LNCAP (cell line): ENCODE data around the gene LMO4.

Experiments
- CTCF ChIP-seq: fragments of 450-650 bp; IDR thresholded peaks from 2 replicates; pipeline ENCODE4 v1.5.1; 2017; ENCODE audit warnings: mild to moderate bottlenecking

LMO4 gene

DNA sequence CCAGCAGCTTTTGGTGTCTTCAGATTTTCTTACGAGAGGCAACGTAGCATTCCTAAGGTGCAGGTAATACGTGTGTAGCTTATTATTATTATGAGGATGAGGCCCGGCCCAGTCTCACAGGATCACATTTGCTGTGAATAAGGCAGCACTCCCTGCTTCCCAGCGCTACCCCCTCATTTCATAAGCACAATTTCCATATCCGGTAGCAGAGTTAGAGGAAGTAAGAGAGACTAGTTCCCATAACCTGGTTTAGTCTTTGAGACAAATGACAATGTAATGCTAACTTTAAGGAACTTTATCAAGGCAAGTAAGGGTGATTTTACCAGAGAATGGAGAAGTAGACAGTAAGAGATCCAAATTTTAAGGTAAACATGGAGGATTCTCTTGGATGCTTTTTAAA lies 14.6 kb upstream of the LMO4 start:
- TF ChIP-seq CTCF: no peak

GRCh38 chr1:87318056-87318650 lies 10.5 kb upstream of the LMO4 start:
- no peak for TF ChIP-seq CTCF

DNA sequence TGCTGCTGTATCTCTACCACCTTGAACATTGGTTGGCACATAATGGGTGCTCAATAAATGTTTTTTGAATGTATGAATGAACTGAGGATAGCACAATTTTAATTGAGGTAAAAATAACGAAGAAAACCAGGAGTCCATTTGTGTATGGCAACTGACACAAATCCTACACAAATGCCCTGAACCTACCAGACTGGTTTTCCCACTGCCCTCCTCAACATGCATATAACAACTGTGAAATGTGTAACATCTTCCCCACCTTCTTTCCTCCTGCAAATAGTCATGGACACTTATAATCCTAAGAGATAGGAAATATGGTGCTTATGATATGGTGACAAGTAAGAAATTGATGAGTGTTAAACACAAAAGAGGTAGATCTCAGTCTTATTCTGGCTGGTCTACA lies 9.9 kb upstream of the LMO4 start:
- no peak for TF ChIP-seq CTCF

DNA sequence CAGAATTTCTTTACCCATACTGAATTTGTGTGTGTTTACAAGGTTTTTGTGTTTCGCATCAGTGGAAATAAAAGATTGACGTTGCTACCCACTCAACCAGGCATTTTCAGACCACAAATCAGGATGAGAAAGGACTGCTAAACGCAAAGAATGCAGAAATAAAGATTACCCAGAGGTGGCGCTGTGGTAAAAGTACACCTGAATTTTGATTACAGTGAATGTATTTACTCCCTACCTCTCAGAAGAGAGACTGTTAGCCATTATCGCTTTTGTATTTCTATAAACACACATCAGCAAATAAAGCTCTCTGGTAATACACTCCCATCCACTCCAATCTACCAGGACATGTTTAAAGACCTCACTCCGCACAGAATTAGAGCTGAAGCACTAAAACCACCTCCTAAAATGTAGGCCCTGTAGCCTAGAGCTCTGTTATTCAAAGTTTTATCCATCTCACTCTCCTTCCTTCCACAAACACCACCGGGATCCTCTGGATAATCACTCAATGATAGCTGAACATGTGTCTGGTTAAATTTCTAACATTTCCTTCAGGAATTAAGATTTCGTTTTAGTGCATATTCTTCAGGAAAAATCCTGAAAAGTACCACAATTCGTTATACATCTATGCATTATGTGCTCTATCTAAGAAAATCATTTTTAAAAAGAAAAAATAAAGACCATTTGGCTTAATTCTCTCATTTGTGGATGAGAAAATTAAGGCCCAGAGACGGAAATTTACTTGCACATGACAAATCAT lies 2.5 kb upstream of the LMO4 start:
- TF ChIP-seq CTCF: peak; percentile 80

DNA sequence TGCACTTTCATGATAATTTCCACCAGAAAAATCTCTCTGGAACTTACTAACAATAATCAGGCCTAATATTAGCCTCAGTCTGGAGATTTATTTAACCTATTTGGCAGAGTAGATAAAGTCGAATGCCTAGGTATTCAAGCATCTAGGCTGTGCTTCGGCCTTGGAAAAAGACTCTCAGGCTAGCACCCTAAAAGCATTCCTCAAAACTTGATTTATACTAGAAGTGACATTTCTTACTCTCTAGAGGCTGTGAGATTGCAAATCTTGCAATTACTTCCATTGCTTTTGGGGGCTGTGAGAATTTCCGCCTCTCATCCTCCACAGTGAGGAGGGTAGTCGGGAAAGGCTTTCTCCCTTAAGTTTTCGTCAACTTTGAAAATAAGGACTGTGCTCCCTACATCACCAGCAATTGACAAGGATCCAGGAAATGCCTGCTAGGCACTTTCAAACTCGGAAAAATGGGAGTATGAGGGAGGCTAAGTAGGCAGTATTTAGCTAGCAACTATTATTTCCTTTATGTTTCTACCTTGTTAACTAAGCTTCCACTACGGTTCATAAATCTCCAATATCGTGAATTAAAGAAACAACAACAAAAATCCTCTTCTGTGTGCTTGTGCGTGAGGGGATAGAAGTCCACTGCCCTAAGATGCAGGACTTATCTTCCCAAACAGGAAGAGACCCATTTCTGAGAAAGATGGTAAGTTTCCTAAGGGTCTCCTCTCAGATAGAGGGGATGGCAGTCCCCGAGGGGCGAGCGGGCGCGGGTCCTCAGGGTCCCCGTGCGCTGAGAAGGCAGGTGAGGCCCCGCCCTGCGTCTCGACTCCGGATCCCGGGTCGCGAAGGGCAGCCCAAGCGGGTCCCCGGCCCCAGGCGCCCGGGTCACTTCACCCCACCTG lies 1.1 kb upstream of the LMO4 start:
- TF ChIP-seq CTCF: no peak

- TF ChIP-seq CTCF: no peak
These were observed 408 bp downstream of the LMO4 start for GRCh38 chr1:87329051-87329525.

DNA sequence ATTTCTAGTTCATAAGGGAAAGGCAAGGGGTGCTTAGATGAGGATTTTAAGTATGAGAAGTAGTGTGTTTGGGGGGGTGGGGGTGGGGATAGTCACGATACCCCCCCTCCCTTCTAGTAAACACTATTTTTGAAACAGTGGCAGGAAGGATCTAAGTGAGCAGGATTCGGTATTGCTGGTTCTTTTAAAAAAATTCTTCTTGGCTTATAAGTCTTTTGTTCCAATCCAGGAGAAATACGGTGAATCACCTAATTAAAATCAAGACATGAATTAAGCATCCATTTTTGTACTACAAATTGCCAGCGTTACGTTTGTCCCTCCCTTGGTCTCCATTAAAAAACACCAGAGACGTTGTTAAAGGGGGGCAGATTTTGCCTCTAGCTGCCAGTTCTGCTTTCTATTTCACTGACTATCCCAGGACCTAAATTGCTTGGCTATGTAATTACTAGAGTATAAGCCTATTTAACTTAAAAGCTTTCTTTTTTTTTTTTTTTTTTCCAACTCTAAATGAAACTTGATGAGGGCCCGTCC lies 911 bp downstream of the LMO4 start:
- no peak for TF ChIP-seq CTCF
